Activated CD4-positive, alpha-beta T cell treated with anti-CD3 and anti-CD28 coated beads, Interleukin-2, amount 50 U/mL, for 24 hours (primary cell): ENCODE data around the gene QKI.
A peak's percentile ranks its signal among the peaks of the same experiment; 100 is the strongest.

Experiments
- DNase-seq, 2 donors: peaks; one replicate each; pipeline ENCODE4 v3.0.0-alpha.2; 2020; ENCODE audit warnings: low read depth in 1 of 2, low spot score in 1 of 2

Gene QKI

GRCh38 chr6:163527291-163527690, 112.8 kb downstream of the QKI start:
- no peak for DNase-seq

DNA sequence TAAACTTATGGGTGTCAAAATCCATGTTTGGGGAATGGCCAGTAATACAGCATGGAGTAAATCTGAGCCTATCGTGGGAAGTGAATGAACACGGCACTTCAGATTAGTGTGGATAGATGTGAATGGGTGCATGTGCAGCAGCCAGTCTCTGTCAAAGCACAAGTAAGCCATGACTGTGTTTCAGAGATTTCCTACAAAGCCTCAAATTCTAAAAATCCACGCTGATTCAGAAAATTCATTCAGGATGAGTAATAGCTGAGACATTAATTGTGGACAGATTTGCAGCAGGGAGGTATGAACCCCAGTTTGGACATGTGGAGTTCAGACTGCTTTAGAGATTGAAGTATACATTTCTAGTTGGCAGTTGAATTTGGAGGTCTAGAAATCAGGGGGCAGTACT, 115.1 kb downstream of the QKI start:
- no peak for DNase-seq

GRCh38 chr6:163530406-163530805, 115.9 kb downstream of the QKI start:
- DNase-seq, result no peak

DNA sequence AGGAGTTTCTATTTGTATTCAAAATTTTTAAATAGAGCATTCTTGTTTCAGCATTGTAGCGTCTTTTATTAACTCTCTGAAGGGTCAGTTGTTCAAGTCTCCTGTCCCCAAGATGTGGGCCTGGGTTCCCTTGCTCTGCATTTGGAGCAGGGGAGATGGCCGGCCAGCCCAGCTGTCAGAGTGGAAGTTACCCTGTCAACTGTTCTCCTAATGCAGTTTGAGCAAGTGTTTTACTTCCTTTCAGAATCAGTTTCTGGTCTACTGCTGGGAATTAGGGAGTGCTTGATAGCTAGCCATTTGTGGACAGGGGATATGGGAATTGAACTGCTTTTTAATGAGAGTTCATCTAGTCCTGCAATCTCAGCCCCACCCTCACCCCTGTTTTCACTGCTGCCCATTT, 116.6 kb downstream of the QKI start:
- no peak for DNase-seq

DNA sequence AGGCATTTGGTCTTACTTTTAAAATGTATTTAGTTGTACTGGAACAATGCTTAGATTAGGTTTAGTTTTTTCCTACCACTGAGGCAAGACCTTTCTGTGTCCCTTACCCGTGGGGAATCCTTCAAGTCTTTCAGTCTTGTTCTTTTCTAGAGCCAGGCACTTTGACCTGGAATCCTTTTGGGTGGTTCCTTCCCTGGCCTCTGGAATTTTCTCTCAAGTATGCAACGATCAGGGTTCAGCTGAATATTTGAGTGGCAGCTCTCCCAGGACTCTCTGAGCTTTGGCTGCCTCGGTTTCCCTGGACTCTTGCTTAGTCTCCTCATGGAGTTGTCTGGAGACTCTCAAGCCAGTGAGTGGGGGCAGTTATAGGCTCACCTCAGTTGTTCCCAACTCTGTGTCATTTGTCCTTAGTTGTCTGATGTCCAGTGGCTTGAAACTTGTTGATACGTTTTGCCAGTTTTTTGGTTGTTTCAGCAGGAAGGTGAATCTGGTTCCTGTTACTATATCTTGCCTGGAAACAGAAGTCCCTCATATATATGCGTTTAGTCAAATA, 118.1 kb downstream of the QKI start:
- no peak for DNase-seq

DNA sequence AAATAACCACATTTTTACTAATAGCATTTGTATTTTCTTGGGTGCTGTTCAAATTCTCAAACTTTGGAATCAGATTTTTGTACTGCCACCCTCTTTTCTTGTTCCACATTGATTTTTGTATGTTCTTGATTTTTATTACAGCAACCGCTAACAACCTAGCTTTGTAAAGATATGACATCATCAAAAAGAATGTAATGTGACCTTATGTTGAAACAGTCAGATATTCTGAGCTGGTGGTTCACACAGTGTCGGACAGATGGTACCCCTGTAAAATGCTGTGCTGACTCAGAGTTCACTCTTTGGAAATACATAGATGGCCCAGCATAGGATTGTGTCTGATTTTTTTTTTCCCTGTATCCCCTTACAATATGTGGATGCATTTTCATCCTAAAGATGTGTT, 118.9 kb downstream of the QKI start:
- no peak for DNase-seq

- DNase-seq, result no peak
These were observed 122.3 kb downstream of the QKI start for GRCh38 chr6:163536770-163537169.

- DNase-seq, result no peak
These were observed 123.8 kb downstream of the QKI start for GRCh38 chr6:163538331-163538730.

- DNase-seq, result no peak
These were observed 124.7 kb downstream of the QKI start for GRCh38 chr6:163539101-163539762.

DNA sequence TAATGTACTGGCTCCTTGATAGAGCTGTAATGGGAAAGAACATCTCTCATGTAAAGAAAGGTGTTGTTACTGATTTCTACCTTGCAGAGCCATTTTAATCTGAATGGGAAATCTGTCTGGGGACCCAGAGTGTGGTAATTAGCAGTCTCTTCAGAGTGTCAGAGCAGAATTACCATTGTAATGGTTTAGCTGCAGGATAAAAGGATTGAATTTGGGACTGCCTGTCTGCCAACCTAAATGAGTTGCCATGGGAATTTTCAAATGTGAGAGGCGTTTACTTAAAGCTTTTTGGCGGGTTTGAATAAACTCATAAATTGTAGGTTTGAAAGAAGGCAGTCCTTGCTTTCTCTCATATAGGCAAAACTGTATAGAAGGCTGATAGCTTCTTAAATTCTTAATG, 128.8 kb downstream of the QKI start:
- no peak for DNase-seq

DNA sequence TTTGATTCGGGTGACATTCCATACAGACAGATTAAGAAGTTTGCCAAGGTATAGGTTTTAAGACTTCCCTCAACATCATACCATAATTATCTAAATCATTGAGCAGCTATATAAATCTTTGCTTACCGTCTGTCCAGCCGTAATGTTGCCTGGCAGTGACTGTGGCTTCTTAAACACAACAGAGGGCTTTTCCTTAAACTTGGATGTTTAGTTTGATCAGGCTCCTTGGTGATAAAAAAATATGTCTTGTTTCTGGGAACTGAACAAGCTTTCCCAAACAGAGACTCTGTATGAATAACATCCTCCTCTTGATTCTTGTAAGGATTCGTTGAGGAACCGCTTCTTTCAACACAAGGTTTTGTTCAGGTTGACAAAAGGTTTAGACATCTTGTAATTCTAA, 130.9 kb downstream of the QKI start:
- no peak for DNase-seq

DNA sequence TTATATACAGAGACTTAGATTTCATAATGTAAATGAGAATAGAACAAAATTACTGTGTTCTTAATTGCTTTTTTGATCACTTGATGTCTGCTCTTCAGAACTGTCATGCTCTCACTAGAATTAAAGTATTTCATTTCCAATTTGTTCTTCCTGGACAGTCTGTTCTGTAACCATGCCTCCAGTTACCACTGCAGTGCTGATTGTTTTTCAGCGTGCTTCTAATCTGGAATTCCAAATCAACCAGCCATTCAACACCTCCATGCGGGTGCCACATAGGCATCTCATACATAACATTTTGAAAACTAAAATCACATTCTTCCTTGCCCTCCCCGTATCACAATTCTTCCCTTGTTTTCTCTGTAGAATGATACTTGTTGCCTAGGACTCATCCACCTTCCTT, 132.8 kb downstream of the QKI start:
- no peak for DNase-seq

DNA sequence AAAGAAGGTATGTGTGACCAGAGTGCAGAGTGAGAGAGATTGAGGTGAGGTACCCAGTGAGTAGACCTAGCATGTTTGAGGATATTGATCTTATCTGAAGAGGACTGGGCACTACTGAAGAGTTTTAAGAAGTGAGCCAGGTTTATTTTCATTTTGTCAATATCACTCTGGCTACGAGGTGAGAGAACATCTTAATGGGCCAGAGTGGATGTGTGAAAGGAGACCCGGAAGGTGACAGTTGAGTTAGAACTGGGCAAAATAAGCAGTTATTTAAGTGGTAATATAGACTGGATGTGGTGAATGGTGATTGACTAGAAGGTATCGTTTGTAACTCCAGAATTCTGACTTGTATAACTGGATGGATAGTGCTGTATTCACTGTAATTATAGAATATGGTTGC, 134.1 kb downstream of the QKI start:
- DNase-seq, result no peak

- DNase-seq, result no peak
These were observed 139.5 kb downstream of the QKI start for GRCh38 chr6:163554032-163554431.

- peak in 1 of 2 donors; percentile 8 for DNase-seq
These were observed 140.1 kb downstream of the QKI start for GRCh38 chr6:163554663-163555062.

DNA sequence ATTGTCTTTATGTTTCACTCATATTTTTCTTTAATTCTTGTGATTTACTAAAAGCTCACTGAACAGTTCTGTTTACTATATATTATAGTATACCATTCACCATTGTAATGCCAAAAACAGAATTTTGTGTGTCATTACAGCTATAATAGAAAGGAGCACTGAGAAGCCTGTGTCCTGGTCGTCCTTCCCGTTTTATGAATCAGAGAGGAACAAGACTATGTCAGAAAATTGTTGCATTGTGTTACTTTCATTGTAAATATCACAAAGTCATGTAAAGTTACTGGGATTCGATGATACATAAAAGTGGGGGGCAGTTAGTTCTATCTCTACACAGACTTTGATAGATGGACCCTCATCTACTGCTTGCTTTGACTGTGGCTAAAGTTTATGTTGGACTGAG, 145.1 kb downstream of the QKI start:
- no peak for DNase-seq

GRCh38 chr6:163563318-163563717, 148.8 kb downstream of the QKI start:
- DNase-seq, result no peak

- no peak for DNase-seq
These were observed 150.0 kb downstream of the QKI start for GRCh38 chr6:163564534-163564933.

DNA sequence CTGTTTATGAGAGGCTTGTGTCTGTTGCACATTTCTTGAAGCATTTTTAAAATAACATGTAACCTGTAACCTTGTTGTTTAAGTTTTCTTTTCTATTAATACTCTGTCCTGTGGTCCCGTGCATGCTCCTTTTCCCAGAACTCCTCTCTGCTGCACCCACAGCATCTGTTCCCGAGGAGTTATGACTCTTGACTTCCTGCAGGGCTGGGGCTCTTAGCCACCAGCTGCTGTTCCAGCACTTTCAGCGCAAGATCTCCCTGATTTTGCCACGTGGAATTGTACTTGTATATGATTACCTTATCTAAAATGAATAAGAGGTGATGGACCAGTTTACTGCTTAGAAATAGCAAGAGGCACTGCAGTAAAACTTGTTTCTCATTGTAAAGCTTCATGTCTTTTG, 150.6 kb downstream of the QKI start:
- DNase-seq, result no peak

- DNase-seq, result no peak
These were observed 151.5 kb downstream of the QKI start for GRCh38 chr6:163566056-163566455.

DNA sequence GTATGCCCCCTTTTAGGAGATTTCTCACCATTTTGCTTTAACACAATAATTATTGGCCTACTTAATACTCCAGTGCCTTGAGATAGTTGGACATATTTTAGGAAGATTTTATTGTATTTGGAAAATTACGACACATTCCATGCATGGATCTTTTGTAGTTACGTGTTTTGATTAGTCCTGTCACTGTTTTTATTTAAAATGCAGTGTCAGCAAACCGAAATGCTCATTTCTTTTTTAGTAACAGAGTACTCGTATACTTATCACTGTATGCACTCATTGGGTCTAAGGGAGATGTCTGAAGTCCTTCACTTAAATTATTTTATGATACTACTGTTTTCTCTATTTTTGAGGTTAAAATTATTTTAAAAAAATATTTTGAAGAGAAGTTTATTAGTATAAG, 153.8 kb downstream of the QKI start:
- no peak for DNase-seq

GRCh38 chr6:163570579-163571231, 156.2 kb downstream of the QKI start:
- DNase-seq, result no peak

- no peak for DNase-seq
These were observed 157.2 kb downstream of the QKI start for GRCh38 chr6:163571730-163572129.
